GM21717 (cell line): Measurements from ENCODE around the gene ZSWIM4.

ENCODE experiments used
- ATAC-seq: cut with Tn5 transposase; IDR thresholded peaks from one replicate; pipeline ENCODE4 v1.9.1; 2021; ENCODE audit warnings: mild to moderate bottlenecking, moderate library complexity; ENCODE audit not compliant: unreplicated experiment

Gene ZSWIM4

DNA sequence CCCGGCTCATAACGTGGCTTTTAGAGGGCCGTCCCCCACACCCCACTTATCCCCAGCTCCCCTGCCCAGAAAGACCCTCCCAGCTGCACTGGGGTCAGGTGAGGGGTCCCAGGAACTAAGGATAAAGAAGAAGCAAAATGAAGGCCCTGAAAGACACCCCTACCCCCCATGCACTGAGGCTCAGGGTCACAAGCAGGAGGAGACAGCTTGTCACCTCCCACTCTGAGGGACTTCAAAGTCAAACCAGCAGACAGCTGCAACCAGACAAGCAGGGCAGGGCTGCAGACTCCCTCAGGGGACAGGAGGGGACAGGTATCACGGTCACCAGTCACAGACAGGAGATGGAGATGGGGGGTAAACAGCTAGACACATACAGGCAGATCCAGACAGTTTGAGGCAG lies 75.6 kb downstream of the ZSWIM4 start:
- no peak for ATAC-seq

DNA sequence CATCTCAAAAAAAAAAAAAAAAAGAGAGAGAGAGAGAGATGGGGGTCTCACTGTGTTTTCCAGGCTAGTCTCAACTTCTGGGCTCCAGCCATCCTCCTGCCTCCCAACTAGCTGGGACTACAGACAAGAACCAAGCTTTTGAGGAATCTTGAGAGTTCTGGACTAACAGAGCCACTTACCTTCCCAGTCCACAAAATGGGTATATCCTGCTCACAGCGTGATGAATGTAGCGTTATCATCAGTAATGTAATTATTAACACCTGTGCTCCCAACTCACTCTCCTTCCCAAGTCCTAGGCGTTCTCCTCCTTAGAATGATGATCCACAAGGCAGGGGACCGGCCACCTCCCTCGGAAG lies 77.1 kb downstream of the ZSWIM4 start:
- ATAC-seq, result no peak

GRCh38 chr19:13872695-13873389 lies 77.6 kb downstream of the ZSWIM4 start:
- no peak for ATAC-seq

- no peak for ATAC-seq
Observed at GRCh38 chr19:13873834-13874515, 78.7 kb downstream of the ZSWIM4 start.

- ATAC-seq, result no peak
Observed at GRCh38 chr19:13875824-13876223, 80.6 kb downstream of the ZSWIM4 start.

DNA sequence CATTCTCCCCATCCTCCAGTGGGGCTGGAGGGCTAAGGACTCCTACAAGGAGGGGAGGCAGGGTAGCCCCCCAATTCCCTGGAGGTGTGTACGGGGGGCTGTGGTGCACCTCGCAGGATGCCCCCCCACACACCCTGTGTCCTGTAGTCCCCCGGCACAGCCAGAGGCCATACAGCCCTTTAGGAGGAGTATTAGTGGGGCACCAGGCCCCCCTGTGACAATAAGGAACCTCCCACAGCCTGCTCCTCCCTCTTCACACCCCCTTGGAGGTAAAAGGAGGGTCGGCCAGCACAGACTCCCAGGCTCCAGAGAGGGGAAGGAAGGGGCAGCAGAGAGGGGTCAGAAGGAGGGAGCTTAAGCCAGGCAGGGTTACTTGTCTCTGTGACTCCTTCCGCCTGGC lies 81.6 kb downstream of the ZSWIM4 start, which contains the start of gene NANOS3:
Gene NANOS3 (plus strand): TSS at position 301 of the 400 bp plus-strand sequence. CDS start 115 bp downstream, outside the sequence.
- no peak for ATAC-seq

GRCh38 chr19:13877303-13877702 lies 82.1 kb downstream of the ZSWIM4 start:
- no peak for ATAC-seq

GRCh38 chr19:13880059-13881043 lies 85.1 kb downstream of the ZSWIM4 start:
- peak; percentile 65 for ATAC-seq

DNA sequence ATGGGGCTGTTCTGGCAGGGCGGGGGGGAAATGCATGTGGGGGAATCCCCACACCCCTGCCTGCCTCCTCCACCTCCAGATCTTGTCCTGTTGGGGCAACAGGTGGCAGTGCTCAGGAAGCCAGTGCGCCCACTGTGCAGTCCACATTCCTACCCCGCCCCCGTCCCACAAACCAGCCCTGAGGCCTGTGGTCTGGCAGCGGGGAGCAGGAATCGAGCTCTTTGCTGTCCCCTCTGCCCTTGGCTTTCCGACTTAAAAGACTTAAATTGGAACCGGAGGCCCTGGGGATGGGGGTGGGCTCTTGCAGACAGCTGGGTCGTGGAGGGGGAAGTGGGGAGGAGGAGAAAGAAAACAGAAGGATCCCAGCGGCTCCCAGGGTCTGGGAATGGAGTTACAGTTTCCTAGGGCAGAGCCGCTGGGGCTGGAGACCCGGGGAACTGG lies 86.0 kb downstream of the ZSWIM4 start:
- no peak for ATAC-seq
